NOMO-1 (cell line): ENCODE data around the gene PLPP3.
"Not testable (repeated sequence)": the region's sequence is repeated elsewhere in the genome, so short reads cannot be mapped to it uniquely, and the experiment has no call there.

ENCODE experiments used
- DNase-seq, 2 experiments: peaks; one replicate each; lab custom pipeline; 2025; ENCODE audit not compliant: unreplicated experiment in 2 of 2; lab: John Stamatoyannopoulos, UW

The PLPP3 gene

DNA sequence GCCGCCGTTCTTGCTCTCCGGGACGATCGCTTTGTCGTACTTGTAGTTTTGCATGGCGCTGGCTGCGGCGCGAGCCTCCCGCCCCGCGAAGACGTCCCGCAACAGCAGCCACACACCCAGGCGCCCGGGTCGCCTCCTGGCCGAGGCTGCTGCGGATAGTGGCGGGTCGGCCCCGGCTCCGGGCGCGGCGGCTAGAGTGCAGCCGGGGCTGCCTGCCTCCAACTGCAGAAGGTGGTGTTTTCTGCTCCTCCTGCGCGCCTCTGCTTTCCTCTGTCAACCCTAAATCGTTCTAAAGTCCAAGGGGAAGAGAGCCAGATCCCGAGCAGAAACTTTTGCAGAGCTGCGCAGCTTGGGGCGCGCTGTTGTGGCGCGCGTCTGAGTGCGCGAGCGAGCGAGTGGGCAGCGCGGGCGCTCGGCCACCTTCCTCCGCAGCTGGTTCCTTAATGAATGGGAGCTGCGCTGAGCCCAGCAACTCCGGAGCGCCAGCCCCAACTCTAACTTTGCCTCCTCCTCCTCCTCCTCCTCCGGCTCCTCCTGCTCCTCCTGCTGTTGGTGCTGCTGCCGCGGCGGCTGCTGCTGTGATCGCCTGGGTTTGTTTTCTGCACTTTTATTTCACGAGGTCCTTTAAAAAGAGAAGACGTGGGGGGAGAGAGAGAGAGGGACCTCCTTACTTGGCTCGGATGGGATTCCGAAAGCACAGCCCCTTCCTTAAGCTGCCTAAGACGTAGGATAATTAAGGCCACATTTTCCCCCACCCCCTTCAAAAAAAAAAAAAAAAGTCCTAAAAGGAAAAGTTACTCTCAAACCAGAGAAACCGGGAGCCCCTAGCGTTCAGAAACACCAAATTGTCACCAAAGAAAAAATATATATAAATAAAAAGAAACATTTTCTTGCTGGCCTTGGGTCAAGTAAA is at the start of gene PLPP3:
PLPP3 (minus strand) TSS at position 601 of the 913 bp plus-strand sequence; CDS start at position 54, 547 bp downstream.
- DNase-seq, result peak; percentile 80 to 83

DNA sequence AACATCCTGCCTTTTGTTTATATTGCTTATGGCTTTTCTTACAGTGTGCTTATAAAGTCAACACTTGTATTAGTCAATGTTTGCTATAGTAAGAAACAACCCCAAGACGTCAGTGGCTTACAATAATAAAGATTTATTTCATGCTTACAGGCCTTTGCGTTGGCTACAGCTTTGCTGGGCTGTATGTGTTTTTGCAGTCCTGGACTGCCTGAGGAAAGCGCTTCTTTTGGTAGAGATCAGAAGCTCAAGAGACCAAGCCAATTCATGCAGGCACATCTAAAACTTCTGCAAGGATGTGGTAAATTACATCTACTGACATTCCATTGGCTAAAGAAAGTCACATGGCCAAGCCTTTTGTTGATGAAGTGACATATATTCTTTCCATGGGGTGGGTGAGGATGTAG is 48.3 kb upstream of the PLPP3 start:
- no peak for DNase-seq

GRCh38 chr1:56627019-56627635 is 47.8 kb upstream of the PLPP3 start:
- no peak for DNase-seq

- DNase-seq, result no peak
Measured at GRCh38 chr1:56626546-56626945, 47.2 kb upstream of the PLPP3 start.

GRCh38 chr1:56625819-56626440 is 46.6 kb upstream of the PLPP3 start:
- DNase-seq, result no peak

DNA sequence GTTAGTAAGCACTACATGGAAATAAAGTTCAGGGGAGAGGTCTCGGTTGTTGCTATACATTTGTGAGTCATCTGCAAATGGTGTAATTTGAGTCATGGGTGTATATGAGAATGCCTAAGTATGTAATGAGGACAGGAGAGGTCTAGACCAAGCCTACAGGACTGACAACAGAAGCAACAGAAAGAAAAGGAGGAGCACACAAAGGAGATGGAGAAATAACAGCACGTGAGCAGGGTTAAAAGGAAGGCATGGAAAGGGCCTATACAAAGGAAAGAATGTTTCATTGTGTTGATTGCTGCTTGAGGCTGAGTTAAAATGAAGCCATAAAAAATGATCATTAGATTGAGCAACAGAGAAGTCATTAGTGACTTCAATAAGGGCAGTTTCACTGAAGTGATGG is 37.8 kb upstream of the PLPP3 start:
- DNase-seq, result no peak

GRCh38 chr1:56610770-56611169 is 31.4 kb upstream of the PLPP3 start:
- DNase-seq, result not testable (repeated sequence)

GRCh38 chr1:56610097-56610496 is 30.7 kb upstream of the PLPP3 start:
- DNase-seq, result not testable (repeated sequence)

- not testable (repeated sequence) for DNase-seq
Measured at GRCh38 chr1:56595397-56596191, 16.2 kb upstream of the PLPP3 start.

- no peak for DNase-seq
Measured at GRCh38 chr1:56591909-56592308, 12.5 kb upstream of the PLPP3 start.

DNA sequence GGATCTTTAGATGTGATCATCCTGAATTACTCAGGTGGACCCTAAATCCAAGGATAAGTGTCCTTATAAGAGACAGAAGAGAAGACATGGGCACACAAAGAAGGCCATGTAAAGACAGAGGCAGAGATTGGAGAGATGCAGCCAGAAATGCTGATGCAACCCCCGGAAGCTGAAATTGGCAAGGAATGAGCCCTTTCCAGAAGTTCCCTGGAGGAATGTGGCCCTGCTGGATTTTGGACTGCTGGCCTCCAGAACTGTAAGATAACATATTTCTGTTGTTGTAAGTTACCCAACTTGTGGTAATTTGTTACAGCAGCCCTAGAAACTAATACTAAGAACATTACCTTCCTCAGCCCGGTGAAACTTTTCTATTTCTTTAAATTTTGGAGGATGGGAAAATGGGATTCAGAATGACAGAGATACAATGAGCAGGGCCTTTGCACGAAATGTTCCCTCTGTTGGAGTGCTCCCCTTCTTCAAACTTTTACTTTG is 11.2 kb upstream of the PLPP3 start:
- DNase-seq, result no peak

DNA sequence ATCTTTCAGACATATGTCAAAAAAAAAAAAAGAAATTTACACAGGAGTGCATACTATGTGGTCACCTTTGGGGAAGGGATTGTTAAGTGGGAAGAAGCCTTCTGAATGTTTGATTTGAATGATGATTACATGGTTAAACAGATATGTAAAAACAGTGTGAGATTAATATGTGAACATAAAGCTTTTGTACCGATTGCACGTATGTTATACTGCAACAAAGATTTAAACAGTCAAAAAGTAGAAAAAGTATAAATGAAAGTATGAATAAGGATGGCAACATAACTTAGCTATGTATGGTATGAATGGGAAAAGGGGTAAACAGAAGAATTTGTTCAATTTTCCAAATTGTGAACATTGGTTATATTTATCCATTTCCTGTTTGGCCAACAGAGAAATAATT is 10.0 kb upstream of the PLPP3 start:
- DNase-seq, result no peak

- DNase-seq, result no peak
Measured at GRCh38 chr1:56586502-56586901, 7.1 kb upstream of the PLPP3 start.

GRCh38 chr1:56585985-56586384 is 6.6 kb upstream of the PLPP3 start:
- DNase-seq, result no peak

DNA sequence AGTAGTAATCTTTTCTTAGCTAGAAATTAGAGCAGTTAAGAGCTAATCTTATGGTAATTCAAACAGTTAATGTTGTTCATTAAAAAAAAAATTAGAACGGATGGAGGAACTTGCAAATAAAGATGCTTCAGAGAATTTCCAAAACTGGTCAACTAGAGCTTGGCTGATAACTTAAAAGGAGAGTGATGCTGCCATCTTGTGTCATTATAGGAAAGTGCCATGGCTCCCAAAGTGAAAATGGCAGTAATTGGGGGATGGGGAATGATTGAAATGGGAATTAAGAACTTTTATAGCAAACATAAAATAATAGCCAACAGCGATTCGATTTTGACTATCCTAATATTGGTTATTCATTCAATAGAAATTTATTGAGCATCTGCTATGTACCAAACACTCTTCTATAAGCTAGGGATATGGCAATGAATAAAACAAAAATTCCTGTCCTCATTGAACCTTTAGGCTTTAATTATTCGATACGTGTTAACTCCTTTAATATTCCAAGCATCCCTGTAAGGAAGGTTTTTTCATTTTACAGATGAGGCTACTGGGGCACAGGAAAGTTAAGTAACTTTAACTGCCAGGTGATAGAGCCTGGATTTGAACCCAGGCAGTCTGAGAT is 5.7 kb upstream of the PLPP3 start:
- peak; percentile 25 to 44 for DNase-seq

DNA sequence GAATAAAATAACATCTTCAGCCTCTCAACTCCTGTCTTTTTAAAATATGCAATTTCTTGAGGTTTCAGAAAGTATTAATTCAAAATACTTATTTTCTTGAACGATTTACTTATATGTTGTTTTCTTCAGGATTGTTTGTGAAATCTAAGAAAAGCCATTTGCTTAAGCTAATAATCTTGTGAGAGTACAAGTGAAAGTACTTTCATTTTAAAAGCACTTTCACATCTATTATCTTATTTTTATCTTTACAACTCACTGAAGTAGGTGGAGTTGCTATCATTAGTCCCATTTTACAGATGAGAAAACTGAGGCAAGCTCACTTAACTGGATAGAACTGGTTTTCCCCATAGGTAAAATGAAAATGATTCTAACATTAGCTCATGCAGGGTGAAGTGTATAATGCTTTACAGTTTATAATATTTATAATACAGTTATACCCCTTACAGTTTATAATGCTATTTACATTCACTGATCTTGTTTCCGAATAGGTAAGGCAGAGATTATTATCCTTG is 4.7 kb upstream of the PLPP3 start:
- DNase-seq, result no peak

GRCh38 chr1:56580771-56581170 is 1.4 kb upstream of the PLPP3 start:
- DNase-seq, result no peak

- peak; percentile 34 for DNase-seq
Measured at GRCh38 chr1:56578138-56578962, 1.0 kb downstream of the PLPP3 start.
